Right atrium auricular region (tissue), 2 donors: ENCODE results near the gene PALMD. TPM values are rescaled to one million over a fixed set of nuclear protein-coding genes. Genes with fewer than 3 reads are reported as not detected.

Experiments
- DNase-seq: peaks from one replicate; pipeline ENCODE4 v3.0.0-alpha.2; 2019; ENCODE audit warnings: low spot score
- H3K27ac ChIP-seq, 2 donors: fragments of 200-600 bp; sonication (generic); 1 replicate in 1 of 2; 2 replicates in 1 of 2; pipeline ENCODE4 v1.5.1; 2016 to 2019
- H3K27me3 ChIP-seq, 2 donors: fragments of 200-600 bp; sonication (generic); one replicate each; pipeline versions ENCODE4 v1.5.1 to v1.6.0; 2017 to 2019
- H3K36me3 ChIP-seq: fragments of 200-600 bp; sonication (generic); one replicate; pipeline ENCODE4 v1.5.1; 2016
- H3K4me1 ChIP-seq, 2 donors: fragments of 200-600 bp; sonication (generic); one replicate each; pipeline versions ENCODE4 v1.5.1 to v1.6.0; 2017 to 2019
- H3K4me3 ChIP-seq, 2 donors: fragments of 200-600 bp; sonication (generic); 1 replicate in 1 of 2; 2 replicates in 1 of 2; pipeline ENCODE4 v1.5.1; 2017 to 2019; ENCODE audit warnings: mild to moderate bottlenecking in 1 of 2, moderate library complexity in 1 of 2
- H3K9me3 ChIP-seq, 2 donors: fragments of 200-600 bp; sonication (generic); one replicate each; pipeline ENCODE4 v1.5.1; 2019
- CTCF ChIP-seq, 2 donors: fragments of 200-600 bp; sonication (generic); IDR thresholded peaks; one replicate each; pipeline ENCODE4 v1.5.1; 2019; ENCODE audit warnings: antibody characterized with exemption in 2 of 2
- total RNA-seq, 2 donors: library from RNA; depleted of rRNA; stranded (reverse); fragments of >200 nt; gene quantifications; one replicate each; pipeline ENCODE4 v1.1.0, GENCODE V29; 2016

PALMD gene
- total RNA-seq, 2 donors from 2014 or later: 55.0 to 78.7 TPM

GRCh38 chr1:99723251-99723650 is 77.3 kb downstream of the PALMD start:
- no peak overlapping the region for H3K4me3 ChIP-seq
- no peaks in the 10 kb centered on the region for H3K4me1 ChIP-seq
- H3K9me3 ChIP-seq: no peaks in the 10 kb centered on the region
- H3K27me3 ChIP-seq: no peaks in the 10 kb centered on the region
- no peaks in the 10 kb centered on the region for H3K36me3 ChIP-seq
- no peak overlapping the region for H3K27ac ChIP-seq
- no peak for TF ChIP-seq CTCF (IDR thresholded peaks at IDR 0.05)
- no peak for DNase-seq

DNA sequence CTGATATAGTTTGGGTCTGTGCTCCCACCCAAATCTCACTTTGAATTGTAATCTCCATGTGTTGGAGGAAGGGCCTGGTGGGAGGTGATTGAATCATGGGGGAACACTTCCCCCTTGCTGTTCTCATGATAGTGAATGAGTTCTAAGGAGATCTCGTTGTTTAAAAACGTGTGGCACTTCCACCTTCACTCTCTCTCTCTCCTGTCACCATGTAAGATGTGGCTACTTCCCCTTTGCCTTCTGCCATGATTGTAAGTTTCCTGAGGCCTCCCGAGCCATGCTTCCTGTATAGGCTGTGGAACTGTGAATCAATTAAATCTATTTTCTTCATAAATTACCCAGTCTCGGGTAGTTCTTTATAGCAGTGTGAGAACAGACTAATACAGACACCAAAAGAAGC is 80.1 kb downstream of the PALMD start:
- TF ChIP-seq CTCF (IDR thresholded peaks at IDR 0.05): no peak
- Histone ChIP-seq H3K27ac (no peak overlapping the region), H3K36me3 (no peaks in the 10 kb centered on the region), H3K4me1 (no peaks in the 10 kb centered on the region), H3K4me3 (no peak overlapping the region), H3K27me3 (no peaks in the 10 kb centered on the region), H3K9me3 (no peaks in the 10 kb centered on the region)
- no peak for DNase-seq

- H3K27ac ChIP-seq: no peak overlapping the region
These were observed 80.5 kb downstream of the PALMD start for GRCh38 chr1:99726407-99726806.

DNA sequence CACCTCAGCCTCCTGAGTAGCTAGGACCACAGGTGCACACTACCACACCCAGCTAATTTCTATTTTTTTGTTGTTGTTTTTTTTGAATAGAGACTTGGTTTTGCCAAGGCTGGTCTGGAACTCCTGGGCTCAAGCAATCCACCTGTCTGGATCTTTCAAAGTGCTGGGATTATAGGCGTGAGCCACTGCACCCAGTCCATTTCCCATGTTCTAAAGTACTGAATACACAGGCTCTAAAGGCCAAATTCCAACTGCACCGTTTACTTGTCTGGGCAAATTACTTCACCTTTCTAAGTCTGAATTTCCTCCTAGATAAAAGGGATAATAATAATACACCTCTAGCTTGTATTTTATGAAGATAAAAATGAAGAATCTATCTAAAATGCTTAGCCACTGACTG is 80.9 kb downstream of the PALMD start:
- Histone ChIP-seq H3K4me3 (no peak overlapping the region), H3K27me3 (no peaks in the 10 kb centered on the region), H3K4me1 (no peaks in the 10 kb centered on the region), H3K36me3 (no peaks in the 10 kb centered on the region), H3K27ac (no peak overlapping the region), H3K9me3 (no peaks in the 10 kb centered on the region)
- TF ChIP-seq CTCF (IDR thresholded peaks at IDR 0.05): no peak
- no peak for DNase-seq

More at GRCh38 chr1:99726407-99726806, 80.5 kb downstream of the PALMD start:
- no peaks in the 10 kb centered on the region for H3K27me3 ChIP-seq
- no peaks in the 10 kb centered on the region for H3K4me1 ChIP-seq
- no peak overlapping the region for H3K4me3 ChIP-seq
- H3K9me3 ChIP-seq: no peaks in the 10 kb centered on the region
- no peak for DNase-seq
- no peak for TF ChIP-seq CTCF (IDR thresholded peaks at IDR 0.05)
- H3K36me3 ChIP-seq: no peaks in the 10 kb centered on the region

GRCh38 chr1:99727575-99728185 is 81.8 kb downstream of the PALMD start:
- H3K4me3 ChIP-seq: no peak overlapping the region
- DNase-seq: no peak
- no peaks in the 10 kb centered on the region for H3K36me3 ChIP-seq
- H3K27ac ChIP-seq: peak overlapping the region in 1 of 2 donors; percentile 44
- no peak for TF ChIP-seq CTCF (IDR thresholded peaks at IDR 0.05)
- H3K9me3 ChIP-seq: no peaks in the 10 kb centered on the region
- no peaks in the 10 kb centered on the region for H3K27me3 ChIP-seq
- H3K4me1 ChIP-seq: no peaks in the 10 kb centered on the region
